Left forelimb (tissue), 1 donor: Measurements from ENCODE around the gene ELMO1.
"Not testable (repeated sequence)": the region's sequence is repeated elsewhere in the genome, so short reads cannot be mapped to it uniquely, and the experiment has no call there.

Source experiments
- DNase-seq: peaks from one replicate; pipeline ENCODE4 v3.0.0-alpha.2; 2018; ENCODE audit warnings: low spot score

Gene ELMO1

DNA sequence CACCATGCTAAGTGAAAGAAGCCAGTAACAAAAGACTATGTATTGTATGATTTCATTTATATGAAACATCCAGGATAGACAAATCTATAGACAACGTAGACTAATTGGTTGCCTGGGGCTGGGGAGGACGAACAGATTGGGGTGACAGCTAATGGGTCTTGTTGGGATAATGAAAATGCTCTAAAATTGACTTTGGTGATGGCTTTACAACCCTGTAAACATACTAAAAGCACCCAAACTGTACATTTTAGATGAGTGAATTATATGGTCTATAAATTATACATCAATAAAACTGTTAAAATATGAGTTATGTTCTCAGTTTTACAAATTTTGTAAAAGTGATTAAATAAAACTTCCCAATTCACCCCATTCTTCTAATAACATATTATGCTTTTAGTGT lies 261.5 kb downstream of the ELMO1 start:
- DNase-seq: no peak

DNA sequence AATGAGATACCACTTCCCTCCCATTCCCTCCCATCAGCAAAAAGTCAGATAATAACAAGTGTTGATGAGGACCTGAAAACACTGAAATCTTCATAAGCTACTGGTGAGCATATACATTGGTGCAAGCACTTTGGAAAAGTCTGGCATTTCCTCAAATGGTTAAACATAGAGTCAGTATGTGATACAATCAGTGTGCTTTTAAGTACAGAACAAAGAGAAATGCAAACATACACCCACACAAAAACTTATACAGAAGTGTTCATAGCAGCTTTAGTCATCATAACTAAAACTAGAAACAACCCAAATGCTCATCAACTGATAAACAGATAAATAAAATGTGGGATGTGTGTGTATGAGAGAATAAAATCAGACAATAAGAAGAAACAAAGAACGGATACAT lies 261.9 kb downstream of the ELMO1 start:
- no peak for DNase-seq

DNA sequence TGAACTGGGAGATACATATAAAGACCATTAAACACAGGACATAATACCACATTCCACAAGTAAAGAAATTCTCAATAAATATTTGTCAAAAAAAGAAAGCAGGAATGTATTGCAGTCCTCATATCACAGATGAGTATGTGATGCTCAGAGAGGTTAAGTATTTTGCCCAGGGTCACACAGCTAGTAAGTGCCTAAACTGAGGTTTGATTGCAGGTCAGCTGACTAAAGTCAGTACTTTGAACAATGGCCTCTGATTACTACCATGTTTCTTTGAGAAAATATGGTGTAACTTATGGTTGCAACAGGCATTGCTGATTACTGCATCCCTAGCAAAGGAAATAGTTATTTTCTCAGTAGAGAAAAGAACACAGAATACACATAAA lies 267.1 kb downstream of the ELMO1 start:
- DNase-seq: no peak

DNA sequence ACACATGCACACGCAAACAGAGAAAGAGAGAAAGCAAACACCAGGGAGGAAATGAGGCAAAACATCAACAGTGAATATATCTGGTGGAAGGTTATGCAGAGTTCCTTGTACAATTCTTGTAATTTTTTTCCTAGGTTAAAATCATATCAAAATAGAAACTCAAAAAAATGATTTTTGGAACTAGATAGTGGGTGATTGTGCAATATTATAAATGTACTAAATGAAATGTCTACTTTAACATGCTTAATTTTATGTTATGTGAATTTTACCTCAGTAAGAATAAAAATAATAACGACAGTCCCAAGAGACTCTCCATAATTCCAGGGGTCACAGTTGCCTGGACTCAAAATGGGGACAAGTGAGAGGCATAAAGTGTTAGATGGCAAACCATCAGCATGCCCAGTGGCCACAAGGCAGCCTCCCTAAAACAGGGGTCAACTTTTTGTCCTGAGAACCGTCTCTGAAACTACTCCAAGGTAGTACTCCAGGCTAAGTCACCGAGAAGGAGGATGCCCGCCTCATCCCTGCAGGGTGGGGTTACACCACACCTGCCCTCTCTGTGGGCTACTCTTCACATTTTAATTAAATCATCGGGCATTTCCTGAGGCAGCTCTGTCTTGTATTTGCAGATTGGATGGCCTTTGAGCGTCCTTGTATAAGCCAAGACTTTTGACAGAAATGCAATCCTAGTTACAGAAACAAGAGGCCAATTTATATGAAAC lies 267.7 kb downstream of the ELMO1 start:
- no peak for DNase-seq

DNA sequence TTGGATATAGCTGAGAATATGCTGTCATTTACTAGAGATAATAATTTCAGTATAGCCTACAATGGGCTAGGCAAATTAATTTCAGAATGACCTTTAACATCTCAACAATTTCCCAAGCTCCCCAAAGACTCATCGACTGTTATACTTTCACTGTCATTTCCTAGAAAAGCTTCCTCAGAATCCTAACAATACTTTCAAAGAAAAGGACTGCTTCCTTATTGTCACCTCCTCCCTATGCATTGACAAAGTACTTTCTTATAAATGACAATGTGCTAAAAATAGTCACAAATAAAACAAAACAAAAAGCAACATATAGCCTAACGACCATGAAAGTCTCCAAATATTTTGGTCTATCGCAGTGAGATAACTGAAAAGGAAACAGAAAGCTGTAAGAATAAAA lies 272.6 kb downstream of the ELMO1 start:
- no peak for DNase-seq

DNA sequence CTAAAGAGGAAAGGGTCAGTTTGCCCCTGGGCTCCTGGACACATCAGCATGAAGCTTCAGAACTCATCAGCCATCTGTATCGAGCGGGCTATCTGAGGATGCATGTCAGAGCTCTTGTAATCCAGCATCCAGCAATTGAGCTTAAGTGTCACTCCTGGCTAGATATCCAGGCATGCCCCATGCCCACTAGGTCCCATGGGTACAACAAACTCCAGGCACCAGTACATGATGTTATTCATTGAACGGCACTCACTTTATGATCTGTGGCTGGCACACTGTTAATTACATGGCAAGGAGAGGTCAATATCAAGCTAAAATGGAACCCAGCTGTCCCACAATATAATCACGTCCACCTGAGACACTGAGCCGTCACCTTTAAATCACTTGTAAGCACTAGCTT lies 274.2 kb downstream of the ELMO1 start:
- no peak for DNase-seq

DNA sequence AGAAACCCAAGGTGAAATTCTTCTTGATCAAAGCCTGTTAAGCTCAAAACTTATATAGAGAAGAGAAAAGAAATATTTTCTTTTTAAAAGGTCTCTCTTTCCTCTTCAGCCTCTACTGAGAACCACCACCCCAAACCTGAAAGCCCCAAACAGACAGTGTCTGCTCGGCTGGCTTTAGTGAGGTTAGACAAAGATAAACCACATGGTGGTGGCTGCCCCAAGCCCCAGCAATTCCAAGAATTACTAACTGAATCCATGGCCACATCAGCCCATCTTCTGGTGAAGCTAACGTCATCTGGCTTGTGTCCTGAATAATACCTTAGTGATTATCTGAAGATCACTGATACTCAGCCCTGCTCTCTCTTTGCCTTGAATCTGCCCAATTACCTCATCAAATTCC lies 275.0 kb downstream of the ELMO1 start:
- no peak for DNase-seq

DNA sequence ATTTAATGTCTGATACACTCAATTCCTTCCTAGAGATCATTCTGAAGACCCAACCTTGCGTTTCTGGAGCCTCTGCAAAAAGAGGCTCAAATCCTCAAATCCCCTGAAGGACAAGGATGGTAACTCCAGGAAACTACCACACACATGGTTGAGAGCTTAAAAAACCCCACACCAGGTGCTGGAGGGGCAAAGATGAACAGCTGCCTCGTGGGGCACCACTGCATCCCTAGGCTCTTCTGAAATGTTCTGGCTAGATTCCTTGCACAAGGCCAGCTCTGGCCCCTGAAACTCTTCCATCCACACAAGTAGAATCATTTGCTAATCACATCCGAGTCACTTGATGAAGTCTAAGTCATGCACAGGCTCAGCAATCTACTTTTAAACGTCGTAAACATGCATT lies 286.6 kb downstream of the ELMO1 start:
- DNase-seq: no peak

DNA sequence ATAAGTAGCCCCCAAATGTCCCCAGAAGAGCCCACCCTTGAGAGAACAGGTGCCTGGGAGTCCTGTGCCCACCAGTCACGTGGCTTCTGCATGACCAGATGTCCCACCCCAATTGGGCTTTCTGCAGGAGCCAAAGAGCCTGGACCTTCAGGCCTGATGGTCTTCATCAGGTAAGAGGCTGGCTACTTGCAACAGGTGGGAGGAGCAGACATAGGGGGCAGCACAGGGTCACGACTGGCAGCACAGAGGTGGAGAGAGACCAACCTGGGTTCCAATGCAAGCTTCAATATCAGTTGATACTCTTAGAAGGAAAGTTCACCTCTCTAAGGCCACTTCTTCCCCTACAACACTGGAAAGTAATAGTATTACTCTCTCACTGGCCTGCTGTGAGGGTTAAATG lies 288.0 kb downstream of the ELMO1 start:
- DNase-seq: no peak

DNA sequence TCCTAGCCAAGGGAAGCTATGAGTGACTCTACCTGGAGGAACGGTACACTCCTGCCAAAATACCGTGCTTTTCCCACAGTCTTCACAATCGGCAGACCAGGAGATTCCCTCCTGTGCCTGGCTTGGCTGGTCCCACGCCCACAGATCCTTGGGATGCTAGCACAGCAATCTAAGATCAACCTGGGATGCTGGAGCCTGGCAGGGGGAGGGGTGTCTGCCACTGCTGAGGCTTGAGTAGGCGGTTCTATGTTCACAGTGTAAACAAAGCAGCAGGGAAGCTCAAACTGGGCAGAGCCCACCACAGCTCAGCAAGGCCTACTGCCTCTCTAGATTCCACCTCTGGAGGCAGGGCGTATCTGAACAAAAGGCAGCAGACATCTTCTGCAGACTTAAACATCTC lies 295.3 kb downstream of the ELMO1 start:
- DNase-seq: no peak

DNA sequence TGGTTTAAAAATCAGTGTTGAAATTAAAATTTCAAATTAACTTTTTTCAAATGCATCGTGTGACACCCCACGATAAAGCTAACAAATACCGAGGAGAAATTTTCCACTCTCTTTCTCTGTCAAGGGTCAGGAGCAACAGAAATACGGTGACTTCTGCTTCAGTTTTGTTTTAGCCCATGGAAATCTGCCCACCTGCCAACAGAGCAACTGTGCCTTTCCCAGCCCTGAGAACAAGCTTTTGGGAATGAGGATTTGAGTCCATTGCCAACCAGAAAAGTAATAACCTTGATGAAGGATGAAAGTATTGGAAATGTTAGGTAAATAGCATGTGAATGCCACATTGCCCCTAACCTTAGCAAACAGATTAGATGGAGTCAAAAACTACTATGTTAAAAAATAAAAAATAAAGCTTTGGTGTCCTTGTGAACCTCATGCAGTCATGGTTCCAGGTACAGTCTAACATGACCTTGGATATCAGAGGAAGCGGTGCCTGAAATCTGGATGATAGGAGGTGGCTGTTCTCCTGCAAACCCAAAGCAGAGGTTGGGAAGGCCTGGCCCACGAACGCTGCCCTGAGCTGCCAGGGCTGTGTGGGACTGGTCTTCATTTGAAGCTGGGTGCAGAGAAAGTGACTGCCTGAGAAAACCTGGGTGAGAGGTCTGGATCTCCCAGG lies 296.8 kb downstream of the ELMO1 start:
- no peak for DNase-seq

DNA sequence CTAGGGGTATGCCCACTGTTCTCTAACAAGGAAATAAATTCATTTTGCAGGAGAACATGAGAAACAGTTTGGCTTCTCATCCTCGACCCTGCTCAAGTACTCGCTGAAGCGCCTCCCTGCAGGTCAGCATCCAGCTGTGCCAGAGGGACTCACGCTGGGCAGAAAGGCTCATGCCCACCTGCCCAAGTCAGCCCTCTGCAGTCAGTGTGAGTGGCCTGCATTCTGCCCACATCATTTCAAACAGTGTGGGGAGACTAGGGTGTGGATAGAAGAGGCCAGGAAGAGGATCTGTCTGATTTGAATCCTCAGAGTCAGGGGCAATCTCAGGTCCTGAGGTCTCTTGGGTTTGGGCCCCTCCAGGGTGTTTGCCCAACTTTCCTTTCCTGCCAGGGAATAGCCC lies 297.8 kb downstream of the ELMO1 start:
- no peak for DNase-seq

DNA sequence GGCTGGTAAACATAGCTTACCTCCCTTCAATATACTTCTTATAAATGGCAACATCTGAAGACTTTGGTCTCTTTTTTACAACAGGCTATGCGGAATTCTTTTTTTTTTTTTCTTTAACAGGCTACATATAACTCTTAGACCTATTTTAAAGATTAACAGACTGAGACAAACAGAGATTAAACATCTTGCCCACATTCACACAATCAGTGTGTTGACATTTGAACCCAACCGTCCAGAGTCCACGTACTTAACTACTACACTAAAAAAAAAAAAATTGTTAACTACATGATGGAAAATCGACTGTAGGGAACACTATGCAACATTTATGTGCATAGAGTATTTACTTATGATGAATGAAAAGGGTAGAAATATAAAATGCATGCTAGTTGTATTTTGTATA lies 298.5 kb downstream of the ELMO1 start:
- no peak for DNase-seq

DNA sequence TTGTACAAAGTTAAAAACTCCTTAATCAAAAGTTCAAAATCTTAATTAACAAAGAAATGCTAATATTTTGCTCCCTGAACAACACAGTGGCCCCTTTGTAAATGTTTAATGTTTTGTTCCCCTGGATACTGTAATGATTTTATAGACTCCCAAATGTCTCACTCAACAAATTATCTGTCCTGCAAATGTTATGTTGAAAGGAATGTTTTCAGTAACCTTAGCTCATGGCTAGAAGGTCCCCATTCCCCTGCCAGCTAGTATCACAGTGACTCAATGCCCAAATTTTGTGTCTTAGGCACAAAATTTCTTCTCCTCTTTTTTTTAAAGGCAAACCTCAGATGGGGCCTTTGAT lies 298.9 kb downstream of the ELMO1 start:
- DNase-seq: no peak

DNA sequence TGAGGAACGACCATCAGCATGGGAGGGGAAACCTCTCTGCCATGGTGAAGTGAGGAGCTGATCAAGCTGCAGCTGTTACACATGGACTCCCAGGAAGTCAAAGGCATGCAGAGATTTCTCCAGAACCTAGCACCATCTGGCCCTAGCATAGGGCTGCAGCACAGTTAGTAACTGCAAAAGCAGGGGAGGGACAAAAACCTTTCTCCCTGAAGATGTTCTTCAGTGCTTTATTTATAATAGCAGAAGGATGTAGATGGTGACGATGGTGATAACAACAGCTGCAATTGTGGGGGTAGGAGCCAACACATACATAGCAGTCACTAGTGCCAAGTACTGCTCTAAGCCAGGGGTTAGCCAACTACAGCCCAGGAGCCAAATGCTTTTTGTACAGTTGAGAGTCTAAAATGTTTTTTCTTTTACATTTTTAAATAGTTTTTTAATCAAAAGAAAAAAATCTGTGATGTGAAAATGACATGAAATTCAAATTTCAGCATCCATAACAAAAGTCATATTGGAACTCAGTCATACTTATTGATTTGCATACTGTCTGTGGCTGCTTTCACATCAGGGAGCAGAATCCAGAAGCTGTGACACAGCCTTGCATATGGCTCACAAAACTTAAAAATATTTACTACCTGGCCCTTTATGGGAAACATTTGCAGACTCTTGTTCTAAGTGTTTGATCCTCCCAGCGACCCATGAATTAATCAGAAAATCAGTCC lies 299.5 kb downstream of the ELMO1 start:
- no peak for DNase-seq

DNA sequence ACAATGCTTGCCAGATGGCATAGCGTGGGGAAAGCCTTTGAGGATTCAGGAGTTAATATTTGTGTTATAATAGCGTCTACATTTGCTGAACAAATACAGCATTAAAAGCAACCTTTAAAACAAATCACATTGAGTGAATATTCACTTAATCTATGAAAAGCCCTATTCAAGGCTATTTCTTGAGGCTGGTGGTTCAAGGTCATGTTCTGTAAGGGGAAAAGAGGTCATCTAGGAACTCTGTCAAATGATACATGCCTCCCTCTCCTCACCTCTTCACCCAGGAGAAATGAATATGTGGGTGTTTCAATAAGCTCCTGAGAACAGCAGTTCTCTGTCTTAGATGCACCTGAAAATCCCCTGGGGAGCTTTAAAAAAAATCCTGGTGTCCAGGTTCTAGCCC lies 303.0 kb downstream of the ELMO1 start:
- no peak for DNase-seq

DNA sequence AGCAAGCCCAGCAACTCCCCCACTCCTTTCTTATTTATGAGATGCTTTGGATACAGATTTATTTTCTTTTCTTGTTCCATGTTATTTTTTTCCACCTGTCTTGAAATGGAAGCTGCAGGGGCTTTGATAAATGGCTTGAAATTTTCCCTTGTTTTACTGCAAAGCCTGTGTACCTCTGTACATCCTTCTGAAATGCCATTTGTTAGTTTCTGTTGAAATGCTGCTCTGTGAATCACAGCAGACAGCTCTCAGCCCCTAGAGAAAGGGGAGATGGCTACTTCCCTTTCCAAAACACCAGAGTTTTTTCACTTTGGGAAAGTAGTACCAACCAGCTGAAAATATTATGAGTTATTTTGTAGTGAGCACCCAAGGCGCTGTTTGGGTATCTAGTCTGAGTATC lies 304.2 kb downstream of the ELMO1 start:
- DNase-seq: no peak

DNA sequence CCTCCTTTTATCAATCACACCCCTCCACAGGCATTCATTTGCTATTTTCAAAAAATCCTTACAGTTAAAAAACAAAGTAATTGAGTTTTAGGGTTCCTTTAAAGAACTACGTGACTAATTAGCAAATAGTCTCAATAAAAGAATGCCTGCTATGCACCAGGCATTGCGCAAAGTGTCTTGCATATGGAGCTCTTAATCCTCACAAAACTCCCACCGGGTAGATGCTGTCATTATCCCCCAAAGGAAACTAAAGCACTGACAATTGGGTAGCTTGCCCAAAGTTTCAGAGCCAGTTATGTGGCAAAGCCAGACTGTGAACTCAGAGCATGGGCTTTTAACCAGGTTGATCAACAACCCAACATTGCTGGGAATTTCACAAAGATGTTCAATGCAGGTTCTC lies 305.7 kb downstream of the ELMO1 start:
- DNase-seq: no peak

DNA sequence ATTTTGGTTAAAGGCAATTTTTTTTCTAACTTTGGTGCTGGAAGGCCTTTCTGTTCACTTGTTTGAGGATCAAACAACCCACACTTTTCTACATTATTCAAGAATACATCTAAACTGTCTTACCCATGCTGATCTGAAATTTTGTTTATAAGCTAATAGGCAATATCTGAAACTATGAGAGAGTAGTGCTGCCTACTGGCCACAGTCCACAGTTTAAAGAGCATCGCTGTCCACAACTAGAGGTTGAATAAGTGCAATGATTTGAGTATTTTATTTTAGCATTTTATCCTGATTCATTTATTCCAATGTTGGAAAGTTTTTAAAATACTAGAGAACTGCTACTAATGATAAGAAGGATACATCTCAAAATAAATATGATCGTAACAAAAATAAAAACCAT lies 306.9 kb downstream of the ELMO1 start:
- DNase-seq: no peak

DNA sequence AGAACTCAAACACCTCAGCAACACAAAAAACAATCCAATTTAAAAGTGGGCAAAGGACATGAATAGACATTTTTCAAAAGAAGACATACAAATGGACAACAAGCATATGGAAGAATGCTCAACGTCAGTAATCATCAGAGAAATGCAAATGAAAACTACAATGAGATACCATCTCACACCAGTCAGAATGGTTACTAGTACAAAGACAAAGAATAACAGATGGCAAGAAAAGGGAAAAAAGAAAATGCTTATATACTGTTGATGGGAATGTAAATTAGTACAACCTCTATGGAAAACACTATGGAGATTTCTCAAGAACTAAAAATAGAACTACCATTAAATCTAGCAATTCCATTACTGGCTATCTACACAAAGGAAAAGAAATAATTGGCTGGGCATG lies 314.8 kb downstream of the ELMO1 start:
- not testable (repeated sequence) for DNase-seq

DNA sequence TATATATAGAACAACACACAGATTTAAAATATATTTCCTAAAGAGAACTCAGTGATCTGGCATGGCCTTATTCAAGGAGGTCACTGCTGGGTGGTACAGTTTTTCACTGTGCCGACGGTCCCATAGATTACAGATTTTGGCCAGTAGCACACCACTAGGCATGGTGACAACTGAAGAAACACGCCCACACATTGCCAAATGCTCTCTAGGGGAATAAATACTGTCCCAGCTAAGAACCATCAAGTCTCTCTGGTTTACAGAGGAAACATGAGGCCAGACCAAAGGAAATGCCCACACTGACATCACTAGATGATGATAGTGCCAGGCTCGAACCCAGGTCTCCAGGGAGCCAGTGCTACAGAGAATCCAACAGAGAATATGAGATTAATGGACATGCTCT lies 316.8 kb downstream of the ELMO1 start:
- no peak for DNase-seq

DNA sequence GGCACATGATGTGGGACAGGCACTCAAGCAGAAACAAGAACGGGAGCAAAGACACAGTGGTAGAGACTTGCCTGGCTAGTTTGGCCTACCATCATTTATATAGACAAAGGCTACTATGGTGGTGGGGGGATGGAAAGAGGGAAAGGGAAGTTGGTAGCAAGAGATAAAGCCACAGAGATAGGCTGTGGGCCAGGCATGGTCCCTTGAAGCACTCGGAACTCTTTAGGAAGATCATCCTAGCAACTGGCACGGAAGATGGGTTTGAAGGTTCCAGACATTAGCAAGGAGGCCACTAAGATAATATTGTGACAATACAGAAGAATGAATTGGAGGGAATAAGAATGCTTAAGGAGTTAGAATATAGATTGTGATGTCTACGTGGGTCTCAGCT lies 319.6 kb downstream of the ELMO1 start:
- no peak for DNase-seq

DNA sequence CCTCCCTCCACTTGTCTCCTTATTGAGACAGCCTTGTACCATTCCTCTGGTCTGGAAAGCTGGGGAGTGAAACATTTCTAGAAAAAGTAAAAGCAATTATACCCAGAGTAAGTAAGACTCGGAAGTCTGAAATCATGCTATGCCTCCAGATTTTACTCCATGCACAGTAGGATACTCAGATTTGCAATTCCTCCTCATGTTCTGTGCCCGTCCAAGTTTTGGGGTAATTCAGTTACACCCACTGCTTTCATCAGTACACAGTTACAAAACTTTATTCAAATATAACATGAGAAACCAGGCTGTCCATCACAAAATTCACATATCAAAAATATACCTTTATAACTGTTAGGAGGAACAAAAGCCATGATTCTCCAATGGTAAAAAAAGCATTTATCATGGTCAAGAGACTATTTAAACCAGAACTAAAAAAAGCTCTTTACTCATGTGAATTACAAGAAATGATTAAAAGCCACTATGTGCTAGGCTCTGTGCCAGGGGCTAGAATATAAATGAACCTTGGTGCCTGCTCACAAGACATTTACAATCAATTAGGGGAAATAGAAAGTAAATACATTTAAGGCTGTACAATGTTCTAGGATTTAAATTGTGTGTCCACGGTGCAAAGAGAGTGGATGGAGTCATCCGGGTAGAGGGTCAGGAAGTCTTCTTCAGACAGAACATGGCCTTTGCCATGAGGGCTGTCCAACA lies 320.2 kb downstream of the ELMO1 start:
- DNase-seq: no peak
